G401.6 (cell line): ENCODE measurements around the gene SKA1.
"Not testable (repeated sequence)": the region's sequence is repeated elsewhere in the genome, so short reads cannot be mapped to it uniquely, and the experiment has no call there.

Experiments used
- FAIRE-seq: peaks from 2 replicates; lab custom pipeline; 2012; peaks lifted over from hg19 to GRCh38; lab: Jason Lieb, UNC

SKA1 gene

GRCh38 chr18:50429207-50429948 lies 54.5 kb downstream of the SKA1 start:
- peak; percentile 94 for FAIRE-seq

GRCh38 chr18:50432915-50433314 lies 58.1 kb downstream of the SKA1 start:
- FAIRE-seq, result no peak

GRCh38 chr18:50436742-50437141 lies 61.9 kb downstream of the SKA1 start:
- FAIRE-seq, result not testable (repeated sequence)

- FAIRE-seq, result no peak
These were observed 64.7 kb downstream of the SKA1 start for GRCh38 chr18:50439460-50440015.

GRCh38 chr18:50441016-50441415 lies 66.2 kb downstream of the SKA1 start:
- no peak for FAIRE-seq

GRCh38 chr18:50441501-50441900 lies 66.7 kb downstream of the SKA1 start:
- FAIRE-seq, result no peak
